Measurements from ENCODE around the gene FMC1.
A peak's percentile ranks its signal among the peaks of the same experiment; 100 is the strongest.
"Not testable (repeated sequence)": the region's sequence is repeated elsewhere in the genome, so short reads cannot be mapped to it uniquely, and the experiment has no call there.

FMC1 gene

DNA sequence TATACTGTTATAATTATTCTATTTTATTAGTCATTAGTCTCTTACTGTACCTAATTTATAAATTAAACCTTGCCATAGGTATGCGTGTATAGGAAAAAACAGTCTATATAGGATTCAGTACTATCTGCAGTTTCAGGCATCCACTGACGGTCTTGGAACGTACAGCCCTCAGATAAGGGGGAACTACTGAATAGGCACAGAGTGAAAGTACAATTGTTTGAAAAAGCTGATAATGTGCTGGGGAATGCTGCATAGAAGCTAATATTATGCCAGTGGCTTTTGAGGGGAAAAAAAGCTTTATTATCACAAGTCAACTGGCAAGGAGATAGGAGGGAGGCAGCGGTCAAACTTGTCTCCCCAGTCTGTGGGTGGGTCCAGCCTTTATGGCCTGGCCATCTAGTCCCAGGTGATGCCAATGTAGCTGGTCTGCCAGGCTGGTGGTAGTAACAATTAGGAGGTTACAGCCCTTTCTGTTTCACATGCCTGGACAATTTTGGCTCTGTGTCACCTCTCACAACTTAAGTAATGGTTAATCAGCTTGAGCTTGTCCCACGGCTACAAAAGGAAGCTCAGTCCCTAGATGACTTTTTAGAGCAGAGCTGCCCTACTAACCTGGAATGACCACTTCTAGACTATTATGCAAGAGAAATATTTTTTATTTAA, 8.3 kb upstream of the FMC1 start:
- ATAC-seq, result no peak
- peaks cover 14% of the 10 kb centered on the region for H3K4me1 Mint-ChIP-seq

DNA sequence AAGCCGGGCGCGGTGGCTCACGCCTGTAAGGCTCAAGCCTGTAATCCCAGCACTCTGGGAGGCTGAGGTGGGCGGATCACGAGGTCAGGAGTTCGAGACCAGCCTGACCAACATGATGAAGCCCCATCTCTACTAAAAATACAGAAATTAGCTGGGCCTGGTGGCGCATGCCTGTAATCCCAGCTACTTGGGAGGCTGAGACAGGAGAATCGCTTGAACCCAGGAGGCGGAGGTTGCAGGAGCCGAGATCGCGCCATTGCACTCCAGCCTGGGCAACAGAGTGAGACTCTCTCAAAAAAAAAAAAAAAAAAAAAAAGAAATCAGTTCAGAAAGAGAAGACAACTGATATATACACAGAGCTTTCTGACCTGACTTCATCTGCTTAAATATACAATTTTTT, 7.7 kb upstream of the FMC1 start:
- not testable (repeated sequence) for H3K4me3 Mint-ChIP-seq, H3K27ac Mint-ChIP-seq, DNase-seq, H3K27me3 Mint-ChIP-seq, H3K9me3 Mint-ChIP-seq, ATAC-seq
- peaks cover 14% of the 10 kb centered on the region for H3K4me1 Mint-ChIP-seq

More for the DNA sequence above, 8.3 kb upstream of the FMC1 start:
- Mint-ChIP-seq H3K27me3 (no peaks in the 10 kb centered on the region), H3K4me3 (no peak overlapping the region), H3K9me3 (peaks cover 0 to 8% of the 10 kb centered on the region in 2 donors), H3K27ac (no peak overlapping the region)
- DNase-seq, result no peak

DNA sequence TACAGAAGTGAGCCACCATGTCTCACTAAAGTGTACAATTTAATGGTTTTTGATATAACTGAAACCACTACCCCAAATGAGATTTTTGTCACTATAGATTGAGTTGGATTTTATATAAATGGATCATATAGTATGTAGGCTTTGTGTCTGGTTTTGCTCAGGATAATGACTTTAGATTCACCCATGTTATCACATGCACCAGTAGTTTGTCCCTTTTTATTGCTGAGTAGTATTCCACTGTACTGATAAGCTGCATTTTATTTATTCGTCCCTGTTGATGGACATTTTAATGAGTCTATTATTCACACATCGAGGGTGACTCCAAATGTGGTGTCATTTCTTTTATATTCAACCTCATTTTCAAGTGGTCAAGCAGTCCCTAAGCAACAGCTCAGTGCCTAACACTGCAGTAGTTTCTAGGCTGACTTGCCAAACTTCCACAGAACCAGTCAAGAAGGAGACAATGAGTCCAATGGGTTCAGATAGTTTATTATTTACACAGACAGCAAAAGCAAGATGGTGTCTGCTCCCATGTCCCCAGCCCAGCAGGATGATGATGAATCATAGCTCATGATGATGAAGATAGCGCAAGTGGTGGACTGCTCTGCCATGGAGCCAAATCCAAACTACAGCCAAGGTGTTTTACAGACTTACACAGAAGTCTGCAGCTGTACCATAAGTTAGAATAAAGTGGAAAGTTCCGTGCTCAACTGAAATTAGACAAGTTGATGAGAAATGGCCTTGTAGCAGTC, 6.6 kb upstream of the FMC1 start:
- DNase-seq, result no peak
- Mint-ChIP-seq H3K4me3 (no peak overlapping the region), H3K27me3 (no peaks in the 10 kb centered on the region), H3K27ac (no peak overlapping the region), H3K4me1 (peaks cover 20% of the 10 kb centered on the region), H3K9me3 (peaks cover 6 to 14% of the 10 kb centered on the region in 2 donors)
- ATAC-seq, result no peak

GRCh38 chr7:139339025-139339424, 2.1 kb upstream of the FMC1 start:
- H3K4me1 Mint-ChIP-seq, result peaks cover 37% of the 10 kb centered on the region
- no peaks in the 10 kb centered on the region for H3K27me3 Mint-ChIP-seq
- peak overlapping the region; percentile 3 to 53 for H3K27ac Mint-ChIP-seq
- ATAC-seq (no peak), DNase-seq (no peak)
- H3K9me3 Mint-ChIP-seq, result peaks cover 7 to 17% of the 10 kb centered on the region in 2 donors
- peak overlapping the region; percentile 56 to 66 for H3K4me3 Mint-ChIP-seq

DNA sequence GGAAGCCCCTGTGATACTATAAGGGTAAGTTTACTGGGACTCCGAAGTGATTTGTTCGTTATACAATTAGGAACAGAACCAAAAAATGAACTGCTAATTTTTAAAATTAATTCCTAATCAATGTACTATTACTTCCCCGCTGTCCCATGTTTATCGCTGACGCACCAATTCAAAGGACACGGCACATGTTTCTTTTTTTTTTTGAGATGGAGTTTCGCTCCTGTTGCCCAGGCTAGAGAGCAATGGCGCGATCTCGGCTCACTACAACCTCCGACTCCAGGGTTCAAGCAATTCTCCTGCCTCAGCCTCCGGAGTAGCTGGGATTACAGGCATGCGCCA, 1.5 kb upstream of the FMC1 start:
- no peak for ATAC-seq
- Mint-ChIP-seq H3K27me3 (no peaks in the 10 kb centered on the region), H3K9me3 (peaks cover 7 to 17% of the 10 kb centered on the region in 2 donors), H3K27ac (peak overlapping the region in 1 of 2 donors; percentile 99), H3K4me1 (peaks cover 37% of the 10 kb centered on the region), H3K4me3 (peak overlapping the region; percentile 94 to 97)
- DNase-seq, result no peak

DNA sequence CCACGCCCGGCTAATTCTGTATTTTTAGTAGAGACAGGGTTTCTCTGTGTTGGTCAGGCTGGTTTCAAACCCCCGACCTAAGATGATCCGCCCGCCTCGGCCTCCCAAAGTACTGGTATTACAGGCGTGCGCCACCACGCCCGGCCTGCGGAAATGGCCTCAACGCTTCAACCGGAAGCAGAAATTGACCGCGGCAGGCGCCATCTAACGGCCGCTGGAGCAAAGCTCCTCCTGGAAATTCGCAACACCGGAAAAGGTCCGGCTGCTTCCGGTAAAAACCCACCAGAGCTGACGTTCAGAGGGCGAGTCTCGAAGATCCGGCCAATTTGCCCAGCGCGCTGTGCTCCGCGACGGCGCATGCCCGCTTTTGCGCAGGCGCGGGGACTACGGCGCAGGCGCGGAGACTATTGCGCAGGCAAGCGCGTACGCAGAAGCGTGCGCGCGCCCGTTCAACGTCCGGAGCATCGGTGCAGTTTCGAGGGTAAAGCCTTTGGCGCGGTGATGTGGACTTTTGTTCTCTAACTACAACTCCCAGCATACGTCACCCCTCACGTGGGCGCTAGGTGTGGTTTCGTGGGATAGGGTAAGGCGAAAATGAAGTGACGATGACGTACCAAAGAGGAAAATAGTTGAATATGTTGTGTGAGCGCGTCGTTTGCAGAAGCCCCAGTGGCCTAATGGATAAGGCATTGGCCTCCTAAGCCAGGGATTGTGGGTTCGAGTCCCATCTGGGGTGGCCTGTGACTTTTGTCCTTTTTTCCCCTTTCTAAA, 915 bp upstream of the FMC1 start:
- peak overlapping the region; percentile 99 to 100 for H3K27ac Mint-ChIP-seq
- no peaks in the 10 kb centered on the region for H3K27me3 Mint-ChIP-seq
- DNase-seq (peak; percentile 98 to 99), ATAC-seq (peak; percentile 83)
- peaks cover 37% of the 10 kb centered on the region for H3K4me1 Mint-ChIP-seq
- H3K4me3 Mint-ChIP-seq, result peak overlapping the region; percentile 94 to 97
- peaks cover 7 to 17% of the 10 kb centered on the region in 2 donors for H3K9me3 Mint-ChIP-seq

DNA sequence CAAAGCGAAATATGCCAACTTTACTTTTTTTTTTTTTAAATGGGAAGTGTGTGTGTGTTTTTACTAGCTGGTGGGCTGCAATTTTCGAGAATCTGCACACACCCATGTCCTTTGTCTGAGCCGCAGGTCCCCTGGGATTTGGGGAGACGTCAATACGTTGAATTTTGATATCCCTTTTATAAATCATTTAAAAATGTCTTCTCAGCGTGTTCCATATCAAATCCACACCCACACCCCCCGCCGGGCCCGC, 404 bp upstream of the FMC1 start:
- Mint-ChIP-seq H3K4me1 (peaks cover 37% of the 10 kb centered on the region), H3K9me3 (peaks cover 7 to 17% of the 10 kb centered on the region in 2 donors), H3K27me3 (no peaks in the 10 kb centered on the region), H3K27ac (peak overlapping the region; percentile 99 to 100), H3K4me3 (peak overlapping the region; percentile 94 to 97)
- ATAC-seq (no peak), DNase-seq (no peak)

GRCh38 chr7:139341776-139342226, 664 bp downstream of the FMC1 start:
- peak overlapping the region; percentile 99 to 100 for H3K27ac Mint-ChIP-seq
- DNase-seq (no peak), ATAC-seq (no peak)
- peak overlapping the region; percentile 94 to 97 for H3K4me3 Mint-ChIP-seq
- peaks cover 37% of the 10 kb centered on the region for H3K4me1 Mint-ChIP-seq
- peaks cover 7 to 17% of the 10 kb centered on the region in 2 donors for H3K9me3 Mint-ChIP-seq
- H3K27me3 Mint-ChIP-seq, result no peaks in the 10 kb centered on the region

DNA sequence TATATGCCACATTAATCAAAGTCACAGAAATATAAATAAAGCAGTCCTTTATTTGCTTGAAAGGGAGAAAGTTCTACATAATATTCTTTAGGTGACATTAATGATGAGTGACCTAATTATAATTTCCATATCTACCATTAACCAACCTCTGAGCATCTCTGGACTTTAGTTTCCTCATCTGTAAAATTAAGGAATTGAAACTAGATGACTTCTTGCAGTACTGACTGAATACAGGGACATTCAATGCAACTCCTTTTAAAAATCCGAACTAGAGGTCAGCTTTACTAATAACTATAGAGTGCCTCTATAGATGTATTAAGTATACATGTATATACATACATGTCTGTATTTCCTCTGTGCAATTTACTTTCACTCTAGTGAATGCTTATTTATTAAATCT, 3.9 kb downstream of the FMC1 start:
- ATAC-seq (no peak), DNase-seq (no peak)
- no peak overlapping the region for H3K27ac Mint-ChIP-seq
- no peaks in the 10 kb centered on the region for H3K27me3 Mint-ChIP-seq
- H3K9me3 Mint-ChIP-seq, result peaks cover 0 to 7% of the 10 kb centered on the region in 2 donors
- H3K4me3 Mint-ChIP-seq, result no peak overlapping the region
- H3K4me1 Mint-ChIP-seq, result peaks cover 30% of the 10 kb centered on the region

DNA sequence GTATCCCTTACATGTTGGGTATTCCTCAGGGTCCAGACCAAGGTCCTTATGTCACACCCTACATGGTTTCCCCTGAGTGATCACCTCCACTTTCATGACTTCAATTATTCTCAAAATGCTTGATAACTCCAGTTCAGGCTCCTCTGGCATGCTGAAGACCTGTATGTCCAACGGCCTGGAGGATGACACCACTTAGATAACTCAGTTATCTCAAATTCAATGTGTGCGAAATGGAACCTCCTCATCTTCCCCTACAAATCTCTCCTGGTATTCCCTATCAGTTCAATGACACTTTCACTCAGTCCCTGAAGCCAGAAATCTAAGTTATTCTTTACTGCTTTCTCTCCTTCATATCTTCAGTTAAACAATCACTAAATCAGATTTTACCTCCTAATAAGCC, 9.9 kb downstream of the FMC1 start:
- DNase-seq (no peak), ATAC-seq (no peak)
- Mint-ChIP-seq H3K27me3 (no peaks in the 10 kb centered on the region), H3K4me1 (peaks cover 4% of the 10 kb centered on the region), H3K27ac (no peak overlapping the region), H3K9me3 (no peaks in the 10 kb centered on the region), H3K4me3 (no peak overlapping the region)

DNA sequence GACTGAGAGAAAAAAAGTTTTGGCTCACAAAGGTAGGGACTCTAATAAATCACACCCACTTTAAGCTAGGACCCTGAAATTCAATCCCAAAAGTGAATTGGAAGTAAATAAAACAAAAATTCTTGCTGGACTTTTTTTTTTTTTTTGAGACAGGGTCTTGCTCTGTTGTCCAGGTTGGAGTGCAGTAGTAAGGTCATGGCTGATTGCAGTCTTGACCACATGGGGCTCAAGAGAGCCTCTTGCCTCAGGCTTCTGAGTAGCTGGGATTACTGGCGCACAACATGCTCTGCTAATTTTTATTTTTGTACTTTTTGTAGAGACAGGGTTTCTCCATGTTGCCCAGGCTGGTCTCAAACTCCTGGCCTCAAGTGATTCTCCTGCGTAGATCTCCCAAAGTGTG, 13.6 kb downstream of the FMC1 start:
- no peak overlapping the region for H3K4me3 Mint-ChIP-seq
- H3K27ac Mint-ChIP-seq, result no peak overlapping the region
- peaks cover 28% of the 10 kb centered on the region for H3K4me1 Mint-ChIP-seq
- no peaks in the 10 kb centered on the region for H3K27me3 Mint-ChIP-seq
- no peaks in the 10 kb centered on the region for H3K9me3 Mint-ChIP-seq
- no peak for ATAC-seq
- DNase-seq, result no peak

GRCh38 chr7:139355320-139355719, 14.2 kb downstream of the FMC1 start:
- no peaks in the 10 kb centered on the region for H3K27me3 Mint-ChIP-seq
- H3K9me3 Mint-ChIP-seq, result no peaks in the 10 kb centered on the region
- no peak overlapping the region for H3K4me3 Mint-ChIP-seq
- H3K27ac Mint-ChIP-seq, result no peak overlapping the region
- ATAC-seq, result no peak
- DNase-seq, result no peak
- peaks cover 26% of the 10 kb centered on the region for H3K4me1 Mint-ChIP-seq

DNA sequence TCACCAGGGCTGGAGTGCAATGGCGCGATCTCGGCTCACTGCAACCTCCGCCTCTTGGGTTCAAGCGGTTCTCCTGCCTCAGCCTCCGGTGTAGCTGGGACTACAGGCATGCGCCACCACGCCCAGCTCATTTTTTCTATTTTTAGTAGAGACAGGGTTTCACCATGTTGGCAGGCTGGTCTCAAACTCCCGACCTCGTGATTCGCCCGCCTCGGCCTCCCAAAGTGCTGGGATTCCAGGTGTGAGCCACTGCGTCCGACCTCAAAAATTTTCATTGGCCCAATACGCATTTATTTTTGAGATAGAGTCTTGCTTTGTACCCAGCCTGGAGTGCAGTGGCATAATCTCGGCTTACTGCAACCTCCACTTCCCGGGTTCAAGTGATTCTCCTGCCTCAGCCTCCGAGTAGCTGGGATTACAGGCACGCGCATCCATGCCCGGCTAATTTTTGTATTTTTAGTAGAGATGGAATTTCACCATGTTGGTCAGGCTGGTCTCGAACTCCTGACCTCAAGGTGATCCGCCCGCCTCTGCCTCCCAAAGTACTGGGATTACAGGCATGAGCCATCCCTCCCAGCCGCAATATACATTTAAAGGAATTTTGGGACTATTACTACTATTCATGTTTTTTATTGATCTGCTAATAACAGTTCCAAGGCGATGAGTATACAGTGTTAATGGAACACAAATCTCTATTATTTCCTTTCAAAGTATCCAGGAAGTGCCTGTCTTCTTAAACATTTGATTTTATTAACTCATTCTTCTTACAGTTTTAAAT, 16.8 kb downstream of the FMC1 start:
- Mint-ChIP-seq H3K27ac (peak overlapping the region; percentile 98 to 100), H3K4me3 (peak overlapping the region; percentile 92 to 99), H3K4me1 (peaks cover 38% of the 10 kb centered on the region)
- ATAC-seq, DNase-seq, H3K9me3 Mint-ChIP-seq, H3K27me3 Mint-ChIP-seq: not testable (repeated sequence)

GRCh38 chr7:139358541-139359365, 17.6 kb downstream of the FMC1 start:
- peak overlapping the region; percentile 92 to 99 for H3K4me3 Mint-ChIP-seq
- DNase-seq, result peak; percentile 45 to 67
- H3K9me3 Mint-ChIP-seq, result no peaks in the 10 kb centered on the region
- no peaks in the 10 kb centered on the region for H3K27me3 Mint-ChIP-seq
- H3K27ac Mint-ChIP-seq, result peak overlapping the region; percentile 98 to 100
- H3K4me1 Mint-ChIP-seq, result peaks cover 42% of the 10 kb centered on the region
- ATAC-seq, result peak; percentile 1

Measured in stimulated activated naive CD8-positive, alpha-beta T cell treated with anti-CD3 and anti-CD28 coated beads, Interleukin-15, amount 100 ng/mL, for 72 hours (primary cell).